GM21367 (cell line): Measurements from ENCODE around the gene PARD3.

Source experiments
- ATAC-seq: cut with Tn5 transposase; IDR thresholded peaks from one replicate; pipeline ENCODE4 v1.9.1; 2021; ENCODE audit not compliant: unreplicated experiment

PARD3 gene

DNA sequence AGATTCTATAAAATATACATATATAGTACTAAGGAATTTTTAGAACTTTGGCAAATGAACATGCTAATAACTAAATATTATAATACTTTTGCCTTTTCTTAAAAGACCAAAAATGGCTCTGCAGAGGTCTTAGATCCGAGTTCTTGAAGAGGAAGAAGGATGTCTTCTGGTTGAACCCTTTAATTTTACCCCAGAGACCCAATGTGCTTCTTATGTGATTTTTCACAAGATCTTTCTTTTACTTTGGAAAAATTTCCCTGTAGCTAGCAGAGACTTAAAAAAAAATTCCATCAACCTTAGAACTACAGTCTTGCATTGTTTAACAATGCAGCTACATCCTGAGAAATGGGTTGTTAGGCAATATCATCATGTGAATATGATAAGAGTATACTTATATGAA lies 663.2 kb downstream of the PARD3 start:
- ATAC-seq = no peak

DNA sequence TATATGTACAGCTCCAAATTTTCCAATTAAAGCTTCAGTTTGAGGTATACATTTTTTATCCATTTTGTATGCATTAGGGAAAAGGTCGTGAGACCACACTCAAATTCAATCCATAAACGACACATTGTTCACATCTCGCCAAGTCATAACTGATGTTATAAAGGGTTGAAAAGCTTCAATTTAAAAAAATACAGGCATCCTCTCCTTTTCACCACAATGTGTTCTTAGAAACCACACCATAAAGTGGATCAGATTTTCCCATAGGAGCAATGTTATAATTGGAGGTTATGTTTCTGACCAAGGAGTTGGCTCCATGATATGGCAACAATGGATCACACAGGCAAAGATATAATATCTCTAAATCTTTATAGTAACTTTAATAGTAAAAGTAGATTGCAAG lies 663.6 kb downstream of the PARD3 start:
- ATAC-seq = no peak

DNA sequence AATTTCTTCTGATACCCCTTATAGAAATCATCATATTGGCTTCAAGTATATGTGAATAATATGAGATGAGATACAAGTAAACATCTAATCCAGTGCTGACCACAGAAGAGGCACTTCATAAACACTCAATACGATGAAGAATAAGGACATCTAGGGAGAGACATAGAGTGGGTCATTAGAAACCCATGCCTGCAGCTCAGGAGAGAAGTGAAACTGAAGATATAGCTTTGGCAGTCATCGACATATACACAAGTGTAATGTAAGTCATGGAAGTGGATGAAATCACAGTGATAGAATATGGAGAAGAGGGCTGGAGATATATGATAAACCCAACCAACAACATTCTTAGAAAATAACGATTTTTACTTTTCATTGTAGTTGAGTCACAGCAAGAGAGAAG lies 665.0 kb downstream of the PARD3 start:
- ATAC-seq = no peak

DNA sequence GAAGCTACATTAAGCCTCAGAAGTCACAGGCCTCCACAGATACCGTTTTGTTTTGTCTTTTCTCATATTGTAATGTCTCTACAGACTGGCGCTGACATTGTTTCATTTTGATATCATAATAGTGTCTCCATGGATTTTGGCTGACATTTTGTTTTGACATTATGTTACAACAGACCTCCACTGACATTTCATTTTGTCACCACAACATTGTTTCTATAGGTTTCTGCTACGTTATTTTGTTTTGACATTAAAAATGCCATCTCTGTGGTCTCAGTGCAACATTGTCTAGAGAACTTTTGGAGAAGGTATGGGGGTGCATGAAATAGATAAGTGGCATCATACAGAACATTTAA lies 666.8 kb downstream of the PARD3 start:
- ATAC-seq = no peak

DNA sequence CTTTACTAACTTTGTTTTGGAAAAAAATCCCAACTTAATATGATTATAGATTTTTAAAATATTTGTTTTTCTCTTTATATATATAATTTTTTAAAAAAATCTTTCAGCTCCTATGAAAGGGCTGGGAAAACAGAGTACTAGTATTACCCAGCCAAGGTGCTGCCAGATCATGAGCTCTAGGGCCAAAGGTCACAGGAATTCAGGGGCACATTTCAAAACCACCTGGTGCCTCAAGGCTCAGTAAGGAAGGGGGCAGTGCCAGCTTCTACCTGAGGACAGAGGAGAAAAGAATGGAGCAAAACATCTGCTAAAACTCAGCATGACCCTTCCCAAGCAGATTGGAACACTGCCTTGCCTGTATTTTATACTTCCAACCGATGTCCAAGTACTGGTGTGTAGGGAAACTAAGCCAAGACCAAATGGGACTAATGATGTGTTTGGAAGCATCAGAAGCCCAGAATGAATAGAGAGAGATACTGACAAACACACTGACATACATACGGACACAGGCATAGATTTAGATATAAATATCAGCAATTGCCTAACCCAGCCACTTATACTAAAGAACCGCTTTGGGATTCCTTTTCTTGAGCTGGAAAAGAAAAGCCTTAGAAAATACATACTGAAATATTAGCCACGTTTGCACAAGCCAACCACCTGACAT lies 667.3 kb downstream of the PARD3 start:
- ATAC-seq = no peak

DNA sequence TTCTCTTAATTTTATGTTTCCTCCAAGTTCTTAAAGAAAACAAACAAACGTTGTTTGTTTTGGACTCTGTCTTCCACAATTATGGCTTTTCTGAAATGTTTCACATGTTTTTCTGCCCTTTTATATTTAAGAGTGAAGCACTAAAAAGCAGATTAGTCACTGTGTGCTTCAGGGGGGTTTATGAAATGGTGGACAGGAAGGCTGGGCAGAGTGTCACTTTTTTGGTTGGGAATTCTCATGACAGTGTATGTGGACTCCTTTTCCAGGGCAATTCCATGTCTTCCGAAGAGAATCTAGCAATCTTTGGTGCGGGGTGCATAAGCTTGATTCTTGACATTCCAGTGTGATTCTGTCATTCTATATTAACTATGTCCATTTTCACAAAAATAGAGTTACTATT lies 669.4 kb downstream of the PARD3 start:
- ATAC-seq = no peak

DNA sequence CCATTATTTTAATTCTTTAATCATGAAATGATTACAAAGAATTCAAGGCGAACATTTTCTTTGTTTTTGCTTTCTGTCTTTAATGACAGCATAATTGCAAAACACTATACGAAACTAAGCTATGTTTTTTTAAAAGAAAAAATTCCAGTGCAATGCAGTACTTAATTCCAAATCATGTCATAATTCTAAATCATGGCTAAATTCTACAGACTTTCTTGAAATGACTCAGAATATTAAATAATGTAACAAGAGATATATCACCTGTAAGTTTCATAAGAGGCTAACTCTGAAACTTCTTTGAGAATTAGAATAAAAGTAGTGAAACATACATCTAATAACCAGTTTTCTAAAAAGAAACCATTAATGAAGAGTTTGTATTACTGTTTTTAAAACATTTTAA lies 671.6 kb downstream of the PARD3 start:
- ATAC-seq = no peak

DNA sequence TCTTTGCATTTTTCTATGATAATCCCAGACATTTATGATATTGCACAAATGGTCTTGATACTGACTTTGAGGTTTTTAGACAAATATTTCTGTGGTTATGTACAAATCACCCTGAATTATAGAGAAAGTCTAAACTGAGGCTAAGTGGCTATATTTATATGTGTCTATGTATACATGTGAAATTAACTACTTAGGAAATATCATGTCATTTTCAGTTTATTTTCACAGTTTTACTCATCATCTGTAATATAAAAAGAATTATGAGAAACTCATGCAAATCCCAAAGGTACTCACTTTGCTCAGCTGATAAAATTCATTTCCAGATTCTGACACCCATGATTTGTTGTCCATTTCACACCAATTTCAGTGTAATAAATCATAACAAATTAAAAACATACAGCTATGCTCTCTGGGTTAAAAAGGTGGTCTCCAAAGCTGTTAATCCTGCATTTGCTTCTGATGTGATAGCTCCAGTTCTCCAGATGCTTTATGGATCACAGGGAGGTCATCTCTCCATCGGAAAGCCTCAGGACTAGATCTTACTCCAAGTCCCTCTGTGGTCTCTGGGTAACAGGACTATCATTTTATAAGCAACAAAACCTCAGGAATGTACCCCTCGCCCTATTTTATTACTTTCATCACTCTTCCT lies 673.9 kb downstream of the PARD3 start:
- no peak for ATAC-seq

DNA sequence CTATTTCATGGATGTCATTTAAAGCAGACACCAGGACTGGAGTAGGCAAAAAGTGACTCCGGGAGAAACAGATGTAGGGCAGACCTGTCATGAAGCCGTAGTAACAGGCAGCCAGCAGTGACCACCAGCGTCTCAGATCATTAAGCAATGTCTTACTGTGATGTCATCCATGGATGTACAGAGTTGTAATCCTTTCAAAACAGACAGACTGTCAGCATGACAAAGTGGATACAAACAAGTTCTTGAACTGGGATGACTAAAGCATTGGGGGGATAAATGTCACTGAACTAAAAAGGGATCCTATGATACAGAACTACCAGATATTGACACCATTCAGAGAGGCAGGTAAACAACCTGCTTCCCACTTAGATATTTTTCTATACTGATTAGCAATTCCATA lies 675.5 kb downstream of the PARD3 start:
- ATAC-seq = no peak

DNA sequence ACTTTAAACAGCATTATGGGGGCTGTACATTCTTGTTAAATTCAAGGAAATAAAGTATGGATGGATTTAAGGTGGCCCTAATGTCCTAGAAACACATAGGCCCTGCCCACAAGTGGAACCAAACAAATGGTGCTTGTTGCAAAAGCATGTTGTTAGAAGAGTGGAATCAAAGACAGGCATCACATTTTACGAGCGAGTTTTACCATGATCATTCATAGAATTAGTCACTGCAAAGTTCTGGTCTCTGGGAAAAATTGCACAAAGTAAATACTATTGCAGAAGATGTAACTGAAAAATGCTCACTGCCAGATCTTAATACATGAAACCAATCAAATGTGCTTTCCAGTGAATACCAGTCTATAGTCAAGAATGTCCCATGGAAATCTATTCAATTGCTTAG lies 677.1 kb downstream of the PARD3 start:
- no peak for ATAC-seq

DNA sequence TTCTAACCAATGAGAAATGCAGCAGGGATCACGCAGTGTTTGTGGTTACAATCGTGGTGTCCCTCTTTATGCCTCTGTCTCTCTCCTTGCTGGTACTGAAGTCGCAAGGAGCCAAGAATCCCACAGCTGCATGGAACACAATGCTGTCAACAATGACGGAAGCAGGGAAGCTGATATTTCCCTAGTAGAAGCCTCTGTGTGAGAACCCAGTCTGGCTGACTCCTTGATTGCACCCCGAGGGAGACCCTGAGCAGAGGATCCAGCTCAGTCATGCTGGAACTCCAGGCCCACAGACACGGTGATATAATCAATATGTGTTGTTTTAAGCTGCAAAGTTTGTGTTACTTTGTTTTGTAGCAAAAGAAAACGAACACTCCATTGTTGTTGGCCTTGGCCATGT lies 677.9 kb downstream of the PARD3 start:
- ATAC-seq = no peak

DNA sequence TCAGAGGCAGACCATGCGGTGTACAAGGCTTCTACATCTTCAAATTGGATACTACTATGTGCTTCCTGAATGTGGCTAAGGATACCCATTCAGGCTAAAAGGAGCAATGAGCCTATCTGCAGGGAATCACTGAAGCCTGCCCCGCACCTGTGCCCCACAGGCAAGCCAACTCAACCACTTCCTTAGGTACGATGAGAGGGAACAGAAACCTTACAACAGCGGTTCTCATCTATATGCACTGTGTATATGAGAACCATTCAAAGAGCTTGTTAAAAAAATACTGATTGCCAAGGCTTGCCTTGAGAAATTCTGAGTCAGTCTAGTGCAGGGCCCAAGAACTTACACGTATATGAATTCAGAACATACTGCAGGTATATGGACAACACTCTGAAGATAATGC lies 679.6 kb downstream of the PARD3 start:
- ATAC-seq = no peak

DNA sequence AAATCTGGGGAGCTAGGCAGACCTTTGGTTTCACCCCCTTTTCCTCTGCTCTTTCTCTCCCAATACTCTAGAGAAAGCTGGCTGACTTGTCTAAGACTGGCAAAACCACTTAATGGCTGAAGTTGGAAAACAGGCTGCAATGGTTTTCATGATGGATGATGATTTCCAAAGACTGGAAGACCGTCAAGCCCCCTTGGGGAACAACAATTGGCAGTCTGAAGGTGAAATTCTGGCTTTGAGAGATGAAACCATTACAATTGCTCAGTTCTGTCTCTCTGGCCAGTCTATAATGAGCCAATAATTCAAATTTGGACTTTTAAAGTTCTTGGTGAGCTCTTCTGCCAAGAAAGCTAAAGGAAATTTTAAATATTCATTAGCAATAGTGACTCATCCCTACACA lies 680.5 kb downstream of the PARD3 start:
- ATAC-seq = no peak

DNA sequence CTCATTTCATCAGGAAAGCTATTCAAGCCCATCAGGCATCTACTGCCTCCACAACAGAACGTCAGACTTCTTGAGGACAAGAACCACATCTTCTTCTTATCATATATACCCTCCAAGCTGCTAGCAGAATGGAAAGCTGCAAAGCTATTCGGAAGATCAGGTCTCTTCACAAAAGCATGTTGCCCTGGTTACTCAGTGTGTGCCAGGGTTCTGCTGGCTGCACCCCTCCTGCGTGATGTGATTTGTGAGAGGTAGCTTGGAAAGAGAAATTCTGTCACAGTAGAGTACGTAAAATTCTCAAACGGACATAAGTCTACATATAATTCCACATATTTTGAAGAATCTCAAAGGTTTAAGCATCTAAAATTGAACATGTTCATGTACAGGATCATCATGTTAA lies 681.7 kb downstream of the PARD3 start:
- ATAC-seq = no peak

DNA sequence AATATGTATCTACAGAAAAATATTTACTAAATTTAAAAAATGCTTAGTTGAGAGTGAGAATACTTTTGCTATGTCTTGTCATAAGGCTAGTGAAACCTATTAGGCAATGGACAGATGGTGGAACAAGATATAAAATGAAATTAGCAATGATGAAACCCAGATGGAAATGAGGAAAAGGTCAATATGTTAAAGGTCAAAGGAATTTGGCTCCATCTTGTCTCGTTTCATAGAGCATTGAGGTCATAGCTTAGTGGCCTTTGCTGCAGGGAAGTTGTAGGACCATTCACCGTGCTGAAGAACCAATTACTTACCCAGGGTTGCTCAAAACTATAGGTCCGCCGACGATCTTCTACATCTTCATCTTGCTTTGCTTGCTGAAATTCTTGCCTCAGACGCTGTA lies 683.9 kb downstream of the PARD3 start:
- no peak for ATAC-seq

DNA sequence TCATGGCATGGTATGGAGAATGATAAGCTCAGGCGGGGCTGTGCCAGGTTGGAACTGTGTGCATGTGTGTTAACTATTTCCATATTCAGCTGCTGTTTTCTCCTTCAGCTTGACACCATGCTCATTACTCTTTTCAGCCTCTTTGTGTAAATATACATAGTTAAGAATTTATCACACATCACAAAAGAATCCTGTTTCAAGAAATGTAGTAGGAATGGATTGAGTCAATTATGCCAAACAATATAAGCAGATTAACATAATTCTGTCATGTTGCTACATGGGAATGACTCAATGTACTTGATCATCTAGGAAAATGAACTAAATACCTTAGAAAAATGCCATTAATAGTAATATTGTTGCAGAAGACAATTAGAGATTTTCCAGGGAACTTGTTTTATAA lies 687.4 kb downstream of the PARD3 start:
- ATAC-seq = no peak

DNA sequence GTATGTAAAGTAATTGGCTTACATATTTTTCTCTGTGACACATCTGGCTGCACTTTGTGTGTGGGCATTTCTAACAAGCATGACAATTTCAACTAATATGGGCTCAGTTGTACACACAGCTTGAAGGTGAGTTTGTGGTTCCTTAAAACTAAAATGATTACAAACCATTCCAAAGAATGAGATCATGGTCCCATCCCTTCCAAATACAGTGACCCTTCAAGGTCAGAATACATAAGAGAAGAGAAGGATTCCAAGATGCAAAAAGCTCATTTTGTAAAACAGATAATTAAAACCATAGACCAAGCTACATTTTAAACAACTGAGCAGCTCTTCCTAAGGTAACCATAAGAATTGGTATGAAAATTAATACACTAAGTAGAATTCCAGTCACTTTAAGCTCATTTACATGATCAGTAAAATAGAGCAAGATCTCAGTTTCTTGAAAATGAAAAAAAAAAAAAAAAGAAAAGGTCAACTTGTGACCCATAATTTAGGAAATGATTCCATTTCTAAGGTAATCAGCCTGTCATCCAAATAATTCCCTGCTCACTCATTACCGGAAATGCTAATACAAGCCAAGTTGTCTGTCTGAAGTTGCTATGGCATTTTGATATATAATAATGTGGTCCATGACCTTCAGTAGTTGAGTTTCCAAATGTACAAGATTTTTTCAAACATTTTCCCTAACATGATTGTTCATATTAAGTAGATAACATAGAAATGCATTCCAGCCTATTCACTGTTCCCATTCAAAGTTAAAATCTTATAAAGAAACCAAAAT lies 688.5 kb downstream of the PARD3 start:
- no peak for ATAC-seq

DNA sequence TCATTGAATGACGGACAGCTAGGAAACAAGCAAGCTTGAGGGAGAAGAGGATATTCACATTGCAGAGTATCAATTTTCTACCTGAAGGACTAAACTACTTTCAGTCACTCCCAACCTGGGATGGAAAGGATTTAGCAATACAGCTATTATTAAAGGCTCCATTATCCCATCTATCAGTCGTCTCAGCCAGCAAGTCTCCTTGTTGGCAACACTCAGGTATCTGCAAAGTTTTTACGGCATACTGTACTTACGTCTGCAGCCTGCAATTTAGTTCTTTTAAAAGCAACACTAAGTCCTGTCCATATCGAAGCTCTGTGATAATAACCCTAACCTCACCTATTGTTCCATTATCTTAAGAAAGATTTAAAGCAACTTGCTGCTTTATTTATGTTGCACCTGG lies 689.4 kb downstream of the PARD3 start:
- ATAC-seq = no peak

DNA sequence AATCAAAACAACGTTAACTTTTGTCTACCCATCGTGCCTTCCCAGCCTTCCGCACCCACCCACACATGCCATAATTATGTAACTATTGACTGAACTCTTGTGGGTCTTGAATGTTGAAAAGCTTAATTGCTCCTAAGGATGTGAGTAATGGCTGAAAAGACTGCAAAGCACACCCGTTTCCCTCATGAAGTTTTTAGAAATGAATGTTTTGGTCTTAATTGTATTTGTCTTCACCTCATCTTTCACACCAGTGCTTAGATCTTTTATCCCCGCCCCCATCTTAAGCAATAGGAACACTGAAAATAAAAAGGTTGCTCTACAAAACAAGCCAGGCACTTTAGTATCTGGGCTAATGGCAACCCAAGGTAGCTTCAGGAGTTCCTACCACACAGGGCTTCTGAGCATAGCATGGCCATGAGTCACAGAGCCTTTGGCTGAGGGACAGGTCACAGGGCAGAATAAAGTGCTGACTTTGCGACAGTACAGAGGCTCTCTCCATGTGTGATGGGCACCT lies 690.5 kb downstream of the PARD3 start:
- ATAC-seq = no peak

DNA sequence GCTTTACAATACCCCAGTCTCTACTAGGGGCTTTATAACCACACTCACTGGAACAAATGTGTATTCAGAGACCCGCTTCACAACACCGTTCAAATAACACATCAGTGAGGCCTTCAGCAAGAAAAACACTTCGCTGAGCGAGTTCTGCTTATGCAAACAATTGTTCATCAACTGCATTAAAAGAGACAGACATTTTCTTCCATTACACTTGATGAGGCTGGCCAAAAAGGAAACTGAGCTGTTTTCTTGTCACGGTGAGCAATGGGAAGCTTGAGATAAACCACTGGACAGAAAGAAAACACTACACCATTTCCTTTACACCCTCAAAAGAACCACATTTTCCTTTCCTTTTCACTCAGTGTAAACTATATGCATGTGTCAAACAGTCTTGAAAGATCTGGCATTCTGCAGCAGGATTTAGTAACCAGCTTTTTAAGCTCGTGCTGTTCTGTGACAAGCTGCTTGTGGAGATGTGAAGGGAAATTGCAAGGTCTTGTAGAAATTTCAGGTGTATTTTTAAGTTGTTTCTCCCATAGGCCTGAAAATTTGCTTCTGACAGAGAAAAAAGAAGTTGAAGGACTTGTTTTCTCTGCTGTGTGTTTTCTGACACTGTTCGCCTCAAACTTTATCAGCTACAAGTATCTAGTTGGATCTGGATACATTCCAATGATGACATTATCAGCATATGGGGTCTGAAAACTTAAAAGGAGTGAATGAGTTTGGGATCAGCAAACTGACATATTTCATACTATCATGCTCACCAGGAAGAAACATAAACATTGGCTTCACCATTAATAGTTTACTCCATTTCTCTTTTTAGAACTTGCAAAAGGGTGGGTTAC lies 693.1 kb downstream of the PARD3 start:
- ATAC-seq = no peak

DNA sequence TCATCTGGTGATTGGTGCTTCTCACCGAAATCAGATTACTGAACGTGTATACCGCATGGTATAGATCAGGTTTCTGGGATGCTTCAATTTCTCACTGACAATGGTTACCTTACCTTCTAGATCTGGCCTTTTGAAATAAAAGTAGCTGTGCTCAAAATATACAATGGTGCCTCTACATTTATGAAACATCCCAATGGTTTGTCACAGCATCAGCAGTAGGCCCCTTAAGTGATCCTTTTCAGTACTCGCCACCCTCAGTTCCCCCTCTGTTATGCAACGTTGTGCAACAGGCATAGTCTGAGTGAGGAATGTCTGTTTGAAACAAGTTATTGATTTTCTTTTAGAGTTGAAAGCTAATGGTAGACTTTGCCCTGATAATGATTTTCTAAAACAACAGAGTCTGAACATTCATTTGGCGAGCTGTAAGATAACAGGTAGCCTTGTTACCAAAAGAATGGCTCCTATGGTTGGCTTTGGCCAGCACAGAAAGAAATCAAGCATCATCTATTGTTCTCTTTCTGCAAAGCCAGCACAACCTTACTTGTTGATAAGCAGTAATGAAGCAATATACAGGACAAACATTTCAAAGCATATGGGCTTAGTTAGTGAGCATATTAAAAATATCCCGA lies 693.9 kb downstream of the PARD3 start:
- no peak for ATAC-seq
